ENCODE data around the gene ME2.
"Not testable (repeated sequence)": the region's sequence is repeated elsewhere in the genome, so short reads cannot be mapped to it uniquely, and the experiment has no call there.

Gene ME2

DNA sequence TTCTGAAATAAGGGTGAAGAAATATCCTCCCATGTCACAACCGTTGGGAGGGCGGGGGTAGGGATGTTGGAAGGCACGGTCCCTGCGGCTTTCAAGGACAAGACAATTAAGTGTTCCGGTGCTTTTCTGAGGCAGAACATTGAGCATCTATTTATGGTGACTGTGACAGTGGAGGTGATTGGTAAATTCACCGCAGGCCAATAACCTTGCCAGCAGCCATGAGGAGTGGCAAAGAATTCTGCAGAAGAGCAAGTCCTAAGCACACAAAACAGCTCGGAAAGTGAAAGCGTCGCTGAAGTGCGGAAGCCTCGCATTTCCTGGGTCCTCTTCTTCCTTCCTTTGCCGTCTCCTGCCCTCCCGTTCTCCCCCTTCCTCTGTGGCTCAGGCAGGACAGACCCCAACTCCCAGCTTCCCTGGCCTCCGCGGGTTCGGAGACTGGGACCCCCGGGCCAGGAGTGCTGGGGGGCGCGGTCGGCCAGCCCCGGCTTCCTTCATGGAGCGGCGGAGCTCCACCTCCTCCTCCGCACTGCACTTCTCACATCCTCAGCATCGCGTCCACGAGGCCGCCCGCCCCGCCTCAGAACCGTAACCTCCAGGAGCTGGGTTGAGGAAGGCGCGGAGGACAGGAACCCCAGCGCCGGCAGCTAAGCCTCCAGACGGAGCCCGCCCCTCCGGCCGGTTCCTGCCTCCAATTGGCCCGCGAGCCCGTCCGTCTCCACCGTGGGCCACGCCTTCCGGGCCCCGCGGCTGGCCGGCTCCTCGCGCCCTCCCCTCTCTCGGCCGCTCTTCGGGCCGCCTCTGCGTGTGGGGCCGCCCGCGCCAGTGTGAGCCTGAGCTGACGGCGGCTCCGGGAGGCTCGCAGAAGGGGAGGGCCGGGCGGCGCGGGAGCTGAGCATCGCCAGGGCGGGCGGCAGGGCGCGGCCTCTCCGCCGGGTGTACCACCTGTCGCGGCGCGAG lies at the start of gene ME2:
Gene ME2, plus strand, starts transcription at position 774 of the 957 bp plus-strand sequence. CDS start 16,703 bp downstream, outside the sequence.
- peak within 1 kb of the TSS; percentile 63 for H3K4me3 ChIP-seq (replicated peaks; ENCODE audit: low read depth, low read length)
- peak; percentile 56 for DNase-seq (ENCODE audit: extremely low read depth, low read depth)
- TF ChIP-seq, protein P1, sequence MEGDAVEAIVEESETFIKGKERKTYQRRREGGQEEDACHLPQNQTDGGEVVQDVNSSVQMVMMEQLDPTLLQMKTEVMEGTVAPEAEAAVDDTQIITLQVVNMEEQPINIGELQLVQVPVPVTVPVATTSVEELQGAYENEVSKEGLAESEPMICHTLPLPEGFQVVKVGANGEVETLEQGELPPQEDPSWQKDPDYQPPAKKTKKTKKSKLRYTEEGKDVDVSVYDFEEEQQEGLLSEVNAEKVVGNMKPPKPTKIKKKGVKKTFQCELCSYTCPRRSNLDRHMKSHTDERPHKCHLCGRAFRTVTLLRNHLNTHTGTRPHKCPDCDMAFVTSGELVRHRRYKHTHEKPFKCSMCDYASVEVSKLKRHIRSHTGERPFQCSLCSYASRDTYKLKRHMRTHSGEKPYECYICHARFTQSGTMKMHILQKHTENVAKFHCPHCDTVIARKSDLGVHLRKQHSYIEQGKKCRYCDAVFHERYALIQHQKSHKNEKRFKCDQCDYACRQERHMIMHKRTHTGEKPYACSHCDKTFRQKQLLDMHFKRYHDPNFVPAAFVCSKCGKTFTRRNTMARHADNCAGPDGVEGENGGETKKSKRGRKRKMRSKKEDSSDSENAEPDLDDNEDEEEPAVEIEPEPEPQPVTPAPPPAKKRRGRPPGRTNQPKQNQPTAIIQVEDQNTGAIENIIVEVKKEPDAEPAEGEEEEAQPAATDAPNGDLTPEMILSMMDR (IDR thresholded peaks at IDR 0.05; ENCODE audit: low read depth, low read length, missing control alignments), result no peak

DNA sequence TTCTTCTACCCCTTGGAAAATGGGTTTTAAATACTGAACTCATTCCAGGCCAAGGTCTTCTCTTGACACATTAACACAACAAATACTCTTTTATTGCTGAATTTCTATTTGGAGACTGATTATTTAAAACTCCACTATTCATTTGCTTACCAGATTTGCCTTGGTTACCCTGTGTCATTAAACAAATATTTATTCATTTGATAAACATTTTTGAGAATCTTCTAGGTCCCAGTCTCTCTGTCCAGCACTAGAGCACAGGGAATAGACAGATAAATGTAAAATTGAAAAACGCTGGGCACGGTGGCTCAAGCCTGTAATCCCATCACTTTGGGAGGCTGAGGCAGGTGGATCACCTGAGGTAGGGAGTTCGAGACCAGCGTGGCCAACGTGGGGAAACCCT lies 49.3 kb upstream of the ME2 start:
- DNase-seq (ENCODE audit: extremely low read depth, low read depth), result no peak
- no peak overlapping the region for H3K4me3 ChIP-seq (replicated peaks; ENCODE audit: low read depth, low read length)
- TF ChIP-seq, protein P1 (IDR thresholded peaks at IDR 0.05; ENCODE audit: low read depth, low read length, missing control alignments), result no peak

DNA sequence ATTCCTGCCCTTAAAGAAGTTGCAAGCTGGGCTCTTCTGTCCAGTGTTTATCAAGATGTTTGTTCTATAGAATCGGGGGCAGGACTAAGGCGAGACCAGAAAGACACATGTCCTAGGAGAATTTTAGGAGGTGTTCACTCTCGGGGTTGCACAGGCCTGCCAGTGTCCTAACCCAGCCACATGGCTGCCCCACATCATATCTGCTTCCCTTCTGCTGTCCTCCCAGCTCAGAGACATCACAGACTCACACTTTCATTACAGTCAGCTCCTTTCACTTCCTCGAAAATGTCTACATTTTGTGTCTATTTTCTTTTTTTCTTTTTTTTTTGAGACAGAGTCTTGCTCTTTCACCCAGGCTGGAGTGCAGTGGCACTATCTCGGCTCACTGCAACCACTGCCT lies 48.4 kb upstream of the ME2 start:
- no peak for DNase-seq (ENCODE audit: extremely low read depth, low read depth)

DNA sequence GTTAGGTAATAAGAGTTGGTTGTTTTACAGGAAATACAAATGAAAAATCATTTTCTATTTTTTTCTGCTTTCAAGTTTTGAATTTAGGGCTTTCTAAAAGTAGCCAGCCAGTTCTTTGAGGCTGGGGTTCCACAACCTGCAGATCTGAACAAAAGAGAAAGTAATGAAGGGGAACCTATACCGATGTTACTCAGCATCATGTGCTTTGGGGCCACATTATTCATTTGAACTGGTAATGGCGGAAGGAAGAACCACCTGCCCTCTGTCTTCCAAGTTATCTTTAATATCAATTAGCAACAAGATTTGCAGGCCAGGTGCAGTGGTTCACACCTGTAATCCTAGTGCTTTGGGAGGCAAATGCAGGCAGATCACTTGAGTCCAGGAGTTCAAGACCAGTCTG lies 46.2 kb upstream of the ME2 start:
- H3K4me3 ChIP-seq (replicated peaks; ENCODE audit: low read depth, low read length), result no peak overlapping the region
- TF ChIP-seq, protein P1 (IDR thresholded peaks at IDR 0.05; ENCODE audit: low read depth, low read length, missing control alignments), result no peak
- no peak for DNase-seq (ENCODE audit: extremely low read depth, low read depth)

More for the DNA sequence above, 48.4 kb upstream of the ME2 start:
- H3K4me3 ChIP-seq (replicated peaks; ENCODE audit: low read depth, low read length), result no peak overlapping the region
- TF ChIP-seq, protein P1 (IDR thresholded peaks at IDR 0.05; ENCODE audit: low read depth, low read length, missing control alignments), result no peak

DNA sequence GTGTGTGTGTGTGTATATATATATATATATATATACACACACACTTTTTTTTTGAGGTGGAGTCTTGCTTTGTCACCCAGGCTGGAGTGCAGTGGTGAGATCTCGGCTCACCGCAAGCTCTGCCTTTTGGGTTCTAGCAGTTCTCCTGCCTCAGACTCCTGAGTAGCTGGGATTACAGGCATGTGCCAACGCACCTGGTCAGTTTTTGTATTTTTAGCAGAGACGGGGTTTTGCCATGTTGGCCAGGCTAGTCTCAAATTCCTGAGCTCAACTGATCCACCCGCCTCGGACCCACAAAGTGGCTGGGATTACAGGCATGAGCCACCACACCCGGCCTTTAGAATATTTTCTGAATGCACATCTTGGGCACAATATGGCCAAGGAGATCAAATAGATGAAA lies 45.4 kb upstream of the ME2 start:
- not testable (repeated sequence) for H3K4me3 ChIP-seq (replicated peaks; ENCODE audit: low read depth, low read length); DNase-seq (ENCODE audit: extremely low read depth, low read depth)

DNA sequence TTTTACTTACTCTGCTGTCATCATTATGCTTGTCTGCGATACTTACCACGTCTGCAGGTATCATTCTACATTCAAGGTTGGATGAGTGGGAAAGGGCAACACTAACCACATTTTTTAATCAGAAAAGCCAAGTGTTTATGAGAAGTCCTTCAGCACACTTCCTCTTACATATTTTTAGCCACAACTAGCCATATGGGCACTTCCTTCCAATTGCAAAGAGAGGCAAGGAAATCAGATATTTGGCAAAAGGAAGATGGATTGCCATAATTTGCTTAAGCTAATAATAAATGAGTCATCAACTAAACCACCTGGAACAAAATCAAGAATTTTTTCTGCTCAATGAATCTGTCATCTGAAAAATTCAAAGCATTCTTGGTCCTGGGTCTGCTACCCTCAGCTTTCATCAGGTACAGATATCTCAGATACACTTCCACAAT lies 42.4 kb upstream of the ME2 start:
- TF ChIP-seq, protein P1 (IDR thresholded peaks at IDR 0.05; ENCODE audit: low read depth, low read length, missing control alignments), result no peak

DNA sequence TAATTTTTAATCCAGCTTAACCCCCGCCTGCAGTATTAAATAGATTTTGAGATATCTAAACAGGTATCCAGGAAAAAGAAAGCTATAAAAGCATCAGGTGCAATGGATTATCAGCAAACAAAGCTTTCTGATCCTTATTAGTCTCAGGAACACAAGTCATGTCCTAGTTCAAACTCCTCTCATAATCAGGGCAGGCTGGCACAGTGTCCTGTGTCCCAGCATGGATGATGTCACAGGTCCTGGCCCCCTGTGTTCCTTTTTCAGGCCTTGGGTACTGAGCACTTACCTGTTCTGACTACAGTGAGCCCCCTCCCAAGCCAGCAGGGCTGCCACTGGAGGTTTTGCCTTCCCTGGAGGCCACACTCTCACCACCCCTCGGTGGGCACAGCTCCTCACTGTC lies 39.6 kb upstream of the ME2 start:
- TF ChIP-seq, protein P1 (IDR thresholded peaks at IDR 0.05; ENCODE audit: low read depth, low read length, missing control alignments), result no peak
- no peak overlapping the region for H3K4me3 ChIP-seq (replicated peaks; ENCODE audit: low read depth, low read length)
- no peak for DNase-seq (ENCODE audit: extremely low read depth, low read depth)

More for the DNA sequence above, 42.4 kb upstream of the ME2 start:
- no peak overlapping the region for H3K4me3 ChIP-seq (replicated peaks; ENCODE audit: low read depth, low read length)
- no peak for DNase-seq (ENCODE audit: extremely low read depth, low read depth)
